WTC11 (cell line): Measurements from ENCODE around the gene ACTR6. TPM values are rescaled to one million over a fixed set of nuclear protein-coding genes. Genes with fewer than 3 reads are reported as not detected.

Experiments
- JAZF1 ChIP-seq: fragments of 250-450 bp; sonication (Bioruptor Pico); IDR thresholded peaks from 2 replicates; pipeline ENCODE4 v1.9.0; 2021; ENCODE audit warnings: moderate library complexity, mild to moderate bottlenecking, inconsistent platforms
- microRNA-seq: library from miRNA; unstranded; fragments of <30 nt; microRNA quantifications from one replicate; pipeline ENCODE4 v1.2.0, GENCODE V29; 2022; ENCODE audit warnings: borderline number of aligned reads
- total RNA-seq: library from RNA; stranded (reverse); gene quantifications from 3 replicates; pipeline ENCODE4 v1.2.3, GENCODE V29; 2021
- TF ChIP-seq, protein P1 (sequence below): fragments of 250-450 bp; sonication (Bioruptor Pico); IDR thresholded peaks from 2 replicates; pipeline ENCODE4 v2.1.2; 2022; ENCODE audit warnings: mild to moderate bottlenecking, moderate library complexity

The ACTR6 gene
- total RNA-seq, 1 experiment from 2014 or later: 37.6 TPM

DNA sequence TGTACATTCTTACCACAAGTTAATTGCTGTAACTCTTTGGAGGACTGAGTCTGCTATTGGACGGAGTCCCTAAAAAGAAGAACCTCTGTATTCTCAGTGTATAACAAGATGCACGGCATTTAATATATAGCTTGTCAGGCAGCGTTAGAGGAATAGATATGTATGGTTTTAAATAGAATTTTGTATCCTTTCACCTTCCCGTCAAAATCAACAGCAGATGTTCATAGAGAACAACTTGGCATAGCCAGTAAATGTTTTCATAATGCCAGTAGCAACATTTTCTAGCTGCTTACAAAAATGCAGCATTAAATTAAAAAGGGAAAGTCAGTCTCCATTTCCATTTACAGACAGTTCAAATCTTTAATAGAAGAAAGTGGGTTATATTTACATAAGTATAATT lies 73.2 kb downstream of the ACTR6 start (continued):
- TF ChIP-seq JAZF1: no peak
- TF ChIP-seq, protein P1, sequence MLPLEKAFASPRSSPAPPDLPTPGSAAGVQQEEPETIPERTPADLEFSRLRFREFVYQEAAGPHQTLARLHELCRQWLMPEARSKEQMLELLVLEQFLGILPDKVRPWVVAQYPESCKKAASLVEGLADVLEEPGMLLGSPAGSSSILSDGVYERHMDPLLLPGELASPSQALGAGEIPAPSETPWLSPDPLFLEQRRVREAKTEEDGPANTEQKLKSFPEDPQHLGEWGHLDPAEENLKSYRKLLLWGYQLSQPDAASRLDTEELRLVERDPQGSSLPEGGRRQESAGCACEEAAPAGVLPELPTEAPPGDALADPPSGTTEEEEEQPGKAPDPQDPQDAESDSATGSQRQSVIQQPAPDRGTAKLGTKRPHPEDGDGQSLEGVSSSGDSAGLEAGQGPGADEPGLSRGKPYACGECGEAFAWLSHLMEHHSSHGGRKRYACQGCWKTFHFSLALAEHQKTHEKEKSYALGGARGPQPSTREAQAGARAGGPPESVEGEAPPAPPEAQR (CRISPR knock-in tag): no peak

Small RNA genes within 50 kb of the gene (microRNA-seq; reads per million reads assigned to microRNA genes)
- gene MIR1827: not detected

Other genes with a start within 250 kb of the ACTR6 start
- gene ANKS1B, start 215.9 kb upstream of the ACTR6 start, total RNA-seq: 5.4 to 6.7 TPM (median 5.8 TPM) in 3 replicates
- 21.4 to 23.8 TPM (median 22.4 TPM) in 3 replicates for gene BLTP3B, start 57.9 kb upstream of the ACTR6 start, total RNA-seq
- gene DEPDC4, start 66.3 kb downstream of the ACTR6 start, total RNA-seq: 4.4 to 5.5 TPM (median 5.5 TPM) in 3 replicates
- 33.4 to 37.1 TPM (median 33.8 TPM) in 3 replicates for gene SCYL2, start 66.4 kb downstream of the ACTR6 start, total RNA-seq
- gene SLC17A8, start 156.3 kb downstream of the ACTR6 start, total RNA-seq: 0.05 to 0.26 TPM in 2 of 3 replicates, not detected in the other